Stimulated activated effector memory CD8-positive, alpha-beta T cell treated with anti-CD3 and anti-CD28 coated beads, Interleukin-12 subunit alpha, Interleukin-12 subunit beta, amount 100 ng/mL, for 72 hours (primary cell): ENCODE data around the gene RPL5.

Experiments used
- ATAC-seq: fragments of 150-1000 bp; cut with Tn5 transposase; 2 replicates; pipeline ENCODE4 v1.10.0; 2021
- DNase-seq, 2 donors: peaks; one replicate each; pipeline ENCODE4 v3.0.0; 2021 to 2022; ENCODE audit warnings: low spot score in 2 of 2
- H3K27ac Mint-ChIP-seq: one replicate; pipeline ENCODE4 v1.8.0; 2022; ENCODE audit warnings: mild to moderate bottlenecking, mixed read lengths
- H3K36me3 Mint-ChIP-seq: one replicate; pipeline ENCODE4 v1.8.0; 2022; ENCODE audit warnings: mild to moderate bottlenecking, mixed read lengths
- H3K4me1 Mint-ChIP-seq: one replicate; pipeline ENCODE4 v1.8.0; 2022; ENCODE audit warnings: mixed read lengths
- H3K4me3 Mint-ChIP-seq: one replicate; pipeline ENCODE4 v1.8.0; 2022; ENCODE audit warnings: mild to moderate bottlenecking, mixed read lengths
- H3K9me3 Mint-ChIP-seq: one replicate; pipeline ENCODE4 v1.8.0; 2022; ENCODE audit warnings: mixed read lengths

Gene RPL5

DNA sequence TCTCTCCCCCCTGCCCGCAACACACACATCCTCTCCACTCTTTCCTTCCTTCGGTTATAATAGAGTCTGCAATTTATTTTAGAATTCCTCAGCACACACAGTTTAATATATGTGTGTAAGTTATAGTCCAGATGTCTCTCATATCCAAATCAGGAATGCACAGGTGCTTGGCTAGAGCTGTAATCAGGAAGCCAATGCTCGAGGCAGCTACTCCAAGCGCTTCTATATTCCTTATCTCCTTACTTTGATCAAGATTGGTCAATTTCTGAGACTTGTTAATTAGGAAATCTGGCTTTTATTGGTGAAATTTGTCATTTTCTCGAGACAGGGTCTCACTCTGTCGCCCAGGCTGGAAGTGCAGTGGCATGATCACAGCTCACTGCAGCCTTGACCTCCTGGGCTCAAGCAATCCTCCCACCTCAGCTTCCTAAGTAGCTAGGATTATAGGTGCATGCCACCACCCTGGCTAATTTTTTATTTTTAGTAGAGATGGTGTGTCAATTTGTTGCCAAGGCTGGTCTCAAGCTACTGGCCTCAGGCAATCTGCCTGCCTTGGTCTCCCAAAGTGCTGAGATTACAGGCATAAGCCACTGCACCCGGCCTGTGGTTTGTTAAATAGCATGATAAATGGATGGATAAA lies 27.7 kb downstream of the RPL5 start:
- no peaks in the 10 kb centered on the region for H3K36me3 Mint-ChIP-seq
- H3K27ac Mint-ChIP-seq: no peak overlapping the region
- H3K9me3 Mint-ChIP-seq: no peaks in the 10 kb centered on the region
- no peak for ATAC-seq
- no peak for DNase-seq
- peak overlapping the region; percentile 34 for H3K4me3 Mint-ChIP-seq
- peaks cover 9% of the 10 kb centered on the region for H3K4me1 Mint-ChIP-seq

DNA sequence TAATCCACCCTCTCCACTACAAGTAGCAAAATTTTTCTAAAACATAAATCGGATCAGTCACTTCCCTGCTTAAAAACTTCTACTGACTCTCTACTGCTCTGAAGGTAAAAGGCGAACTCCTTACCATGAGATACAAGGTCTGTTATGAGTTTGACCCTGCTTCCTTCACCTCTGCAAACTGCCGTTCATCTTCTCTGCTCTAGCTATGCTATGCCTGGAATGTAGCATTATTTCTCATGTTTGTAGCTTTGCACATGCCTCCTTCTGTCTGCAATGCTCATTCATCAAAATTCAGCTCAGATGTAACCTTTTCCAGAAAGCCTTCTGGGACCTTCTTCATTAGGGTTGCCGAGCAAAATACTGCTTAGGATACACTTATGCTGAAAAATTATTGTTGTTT lies 30.8 kb downstream of the RPL5 start:
- DNase-seq: no peak
- ATAC-seq: no peak
- no peak overlapping the region for H3K27ac Mint-ChIP-seq
- no peaks in the 10 kb centered on the region for H3K9me3 Mint-ChIP-seq
- H3K4me3 Mint-ChIP-seq: no peak overlapping the region
- H3K4me1 Mint-ChIP-seq: peaks cover 7% of the 10 kb centered on the region
- no peaks in the 10 kb centered on the region for H3K36me3 Mint-ChIP-seq

DNA sequence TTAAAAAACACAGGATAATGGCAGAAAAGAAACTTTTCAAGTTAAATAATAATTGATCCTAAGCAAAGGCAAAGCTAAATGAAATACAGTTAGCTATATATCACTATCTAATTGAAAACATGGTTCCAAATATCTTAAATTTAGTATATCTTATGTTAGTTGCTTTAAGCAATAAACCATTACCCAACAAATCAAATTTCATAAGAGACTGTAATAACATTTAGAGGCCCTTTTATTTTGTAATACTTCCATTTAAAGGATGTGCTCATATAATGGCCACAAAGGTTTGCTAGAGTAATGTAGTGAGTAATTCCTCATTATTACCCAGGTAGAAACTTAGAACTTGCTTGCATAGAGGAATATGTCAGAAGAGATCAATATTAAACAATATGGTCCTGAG lies 32.3 kb downstream of the RPL5 start:
- Mint-ChIP-seq H3K4me1 (peaks cover 5% of the 10 kb centered on the region), H3K27ac (no peak overlapping the region), H3K36me3 (no peaks in the 10 kb centered on the region), H3K4me3 (no peak overlapping the region), H3K9me3 (no peaks in the 10 kb centered on the region)
- no peak for DNase-seq
- no peak for ATAC-seq

DNA sequence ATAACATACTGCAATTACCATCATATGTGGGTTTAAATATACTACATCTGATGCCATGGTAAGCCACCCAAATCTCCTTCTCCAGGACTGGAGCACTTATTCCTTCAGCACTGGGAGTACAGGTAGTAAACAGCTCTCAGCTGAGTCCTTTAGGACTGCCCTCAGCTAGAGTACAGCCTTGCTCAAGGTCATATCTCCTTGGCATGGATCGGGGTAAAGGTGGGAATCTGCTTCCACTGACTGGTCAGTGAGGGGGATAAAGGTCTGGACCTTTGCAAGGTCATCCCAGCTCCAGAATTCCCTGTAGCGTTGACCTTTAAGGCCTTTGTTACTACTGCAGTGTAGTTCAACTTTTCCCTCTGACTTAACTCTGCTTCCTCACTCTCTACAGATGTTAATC lies 38.8 kb downstream of the RPL5 start:
- DNase-seq (no peak), ATAC-seq (no peak)
- no peak overlapping the region for H3K27ac Mint-ChIP-seq
- H3K4me3 Mint-ChIP-seq: no peak overlapping the region
- H3K4me1 Mint-ChIP-seq: no peaks in the 10 kb centered on the region
- H3K9me3 Mint-ChIP-seq: no peaks in the 10 kb centered on the region
- H3K36me3 Mint-ChIP-seq: no peaks in the 10 kb centered on the region

DNA sequence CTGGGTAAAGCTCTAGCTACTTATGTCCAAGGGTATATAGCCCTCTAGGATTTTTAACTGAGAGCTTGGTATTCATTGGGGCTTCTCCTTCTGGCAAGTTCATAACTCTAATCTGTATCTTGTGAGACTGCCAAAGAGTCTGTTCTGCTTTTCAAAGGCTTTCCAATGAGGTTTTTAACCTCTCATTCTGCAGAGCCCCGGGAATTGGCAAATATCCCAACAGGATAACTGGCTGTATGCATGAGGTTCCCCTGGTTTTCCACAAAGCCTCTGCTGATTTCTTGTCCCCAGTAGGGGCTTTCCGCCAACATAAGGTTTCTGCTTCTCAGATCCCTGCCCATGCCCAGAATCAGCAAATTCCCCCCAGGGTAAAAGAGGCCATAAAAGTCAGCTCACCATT lies 40.9 kb downstream of the RPL5 start:
- ATAC-seq: no peak
- Mint-ChIP-seq H3K4me3 (no peak overlapping the region), H3K4me1 (peaks cover 7% of the 10 kb centered on the region), H3K9me3 (no peaks in the 10 kb centered on the region), H3K36me3 (no peaks in the 10 kb centered on the region), H3K27ac (no peak overlapping the region)
- DNase-seq: no peak

DNA sequence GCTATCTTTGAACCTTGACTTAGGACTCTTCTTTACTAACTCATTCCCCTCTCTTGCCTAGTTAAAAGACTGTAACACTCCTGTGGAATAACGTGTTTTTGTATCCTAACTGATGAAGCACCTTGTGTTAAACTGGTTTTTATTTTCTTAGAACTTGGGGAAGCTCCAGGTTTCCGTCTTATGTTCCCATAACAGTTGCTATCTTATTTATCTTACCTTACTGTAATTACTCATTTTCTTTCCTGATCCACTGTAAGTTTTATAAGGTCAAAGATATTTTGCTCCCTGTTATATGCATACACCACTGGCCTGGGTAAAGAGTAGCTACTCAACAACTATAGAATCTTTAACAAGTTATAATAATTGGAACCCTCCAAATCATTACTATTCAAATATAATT lies 43.1 kb downstream of the RPL5 start:
- no peak overlapping the region for H3K27ac Mint-ChIP-seq
- no peaks in the 10 kb centered on the region for H3K9me3 Mint-ChIP-seq
- H3K4me3 Mint-ChIP-seq: no peak overlapping the region
- ATAC-seq (no peak), DNase-seq (no peak)
- H3K4me1 Mint-ChIP-seq: peaks cover 12% of the 10 kb centered on the region
- H3K36me3 Mint-ChIP-seq: no peaks in the 10 kb centered on the region

DNA sequence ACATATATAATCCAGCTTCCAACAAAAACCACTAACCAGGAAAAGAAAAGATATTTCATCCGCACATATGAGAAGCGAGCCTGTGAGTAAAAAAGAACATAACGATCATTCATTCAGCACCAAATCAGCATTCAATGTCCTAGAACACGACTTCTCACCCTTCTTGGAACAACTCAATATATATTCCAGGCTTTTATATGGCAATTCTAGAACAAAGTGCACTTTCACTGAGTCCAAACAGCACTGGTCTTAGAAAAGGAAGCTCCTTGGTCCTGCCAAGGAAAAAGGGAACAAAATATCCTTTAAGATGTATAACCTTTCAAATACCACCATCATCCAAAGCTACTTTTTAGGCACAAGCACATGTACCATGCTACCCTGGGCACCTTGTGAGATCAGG lies 44.5 kb downstream of the RPL5 start:
- Mint-ChIP-seq H3K36me3 (no peaks in the 10 kb centered on the region), H3K27ac (no peak overlapping the region), H3K4me3 (no peak overlapping the region), H3K9me3 (no peaks in the 10 kb centered on the region), H3K4me1 (peaks cover 12% of the 10 kb centered on the region)
- DNase-seq: no peak
- ATAC-seq: no peak

DNA sequence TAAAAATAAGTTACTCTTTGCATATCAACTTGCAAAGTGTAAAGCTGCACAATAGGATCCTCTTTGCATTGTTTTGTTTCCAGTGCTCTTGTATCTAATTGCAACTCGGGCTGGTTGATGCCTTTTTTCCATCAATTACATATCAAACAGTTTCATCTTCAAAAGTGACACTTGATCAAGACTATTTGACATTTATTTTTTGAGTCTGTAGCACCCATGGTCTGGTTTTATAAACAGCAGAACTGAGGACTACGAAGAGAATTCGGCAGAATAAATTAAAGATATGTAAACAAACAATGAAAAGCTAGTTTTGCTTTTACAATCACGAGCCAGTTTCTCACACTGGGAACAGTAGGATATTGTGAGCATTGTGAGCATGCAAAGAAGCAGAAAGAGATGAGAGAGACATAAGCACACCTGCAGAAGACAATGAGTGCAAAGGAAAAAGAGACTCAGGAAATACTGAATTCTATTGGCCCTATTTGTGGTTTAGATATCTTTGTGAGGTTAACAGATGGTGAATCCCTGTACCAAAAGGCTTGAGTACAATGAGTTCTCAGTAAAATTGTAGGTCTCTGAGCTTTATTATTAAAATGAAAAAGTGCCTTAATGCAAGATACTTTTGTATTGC lies 45.4 kb downstream of the RPL5 start:
- DNase-seq: no peak
- no peaks in the 10 kb centered on the region for H3K9me3 Mint-ChIP-seq
- no peak for ATAC-seq
- peak overlapping the region; percentile 33 for H3K4me3 Mint-ChIP-seq
- H3K36me3 Mint-ChIP-seq: no peaks in the 10 kb centered on the region
- peaks cover 13% of the 10 kb centered on the region for H3K4me1 Mint-ChIP-seq
- peak overlapping the region; percentile 64 for H3K27ac Mint-ChIP-seq

DNA sequence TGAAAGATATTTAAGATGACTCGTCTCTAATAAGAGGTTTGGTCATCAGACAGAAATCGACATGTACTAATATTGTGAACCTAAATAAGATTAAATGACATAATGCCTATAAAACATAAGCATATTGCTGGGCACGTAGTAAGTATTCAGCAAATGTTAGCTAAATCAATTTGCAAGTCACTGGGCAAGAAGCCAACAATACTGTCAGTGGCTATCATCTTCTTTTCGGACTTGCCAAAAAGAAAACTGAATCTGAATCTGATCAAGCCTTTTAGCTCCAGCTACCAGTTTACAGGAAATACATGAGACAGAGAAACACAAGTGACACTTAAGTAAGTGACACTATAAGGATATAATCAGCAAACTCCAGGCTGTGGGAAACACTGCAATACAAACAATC lies 46.0 kb downstream of the RPL5 start:
- ATAC-seq (no peak), DNase-seq (no peak)
- Mint-ChIP-seq H3K4me1 (peaks cover 19% of the 10 kb centered on the region), H3K4me3 (peak overlapping the region; percentile 33), H3K36me3 (no peaks in the 10 kb centered on the region), H3K9me3 (no peaks in the 10 kb centered on the region), H3K27ac (peak overlapping the region; percentile 64)

DNA sequence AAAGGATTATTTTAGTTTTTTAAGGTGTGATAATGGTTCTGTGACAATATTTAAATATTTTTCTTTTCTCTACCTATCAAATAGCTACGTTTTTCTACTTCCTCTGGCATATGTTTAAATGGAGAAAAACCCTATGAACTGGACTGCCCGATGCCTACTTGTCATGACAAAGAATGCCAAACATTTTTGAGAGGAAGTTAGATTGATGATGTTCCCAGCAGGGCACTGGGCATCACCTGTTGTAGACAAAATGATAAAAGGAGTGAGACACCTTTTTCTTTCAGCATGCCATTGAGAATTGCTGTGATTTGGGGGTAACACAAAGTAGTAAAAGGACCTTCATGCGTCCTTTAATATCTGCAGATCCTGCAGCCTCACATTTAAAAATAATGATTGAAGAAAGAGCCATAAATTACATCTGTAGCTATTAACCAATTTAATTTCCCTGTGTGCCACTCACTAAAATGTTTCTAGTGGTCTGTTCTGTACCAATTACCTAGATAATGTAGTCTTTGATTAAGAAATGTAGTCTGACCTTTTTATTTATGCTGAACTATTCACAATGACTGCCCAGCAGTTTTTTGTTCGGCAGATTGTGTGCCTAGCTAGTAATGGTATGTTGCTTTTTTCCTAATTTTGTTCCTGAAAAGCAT lies 47.6 kb downstream of the RPL5 start:
- no peak overlapping the region for H3K27ac Mint-ChIP-seq
- no peaks in the 10 kb centered on the region for H3K36me3 Mint-ChIP-seq
- H3K9me3 Mint-ChIP-seq: no peaks in the 10 kb centered on the region
- H3K4me1 Mint-ChIP-seq: peaks cover 31% of the 10 kb centered on the region
- DNase-seq (no peak), ATAC-seq (no peak)
- H3K4me3 Mint-ChIP-seq: no peak overlapping the region

DNA sequence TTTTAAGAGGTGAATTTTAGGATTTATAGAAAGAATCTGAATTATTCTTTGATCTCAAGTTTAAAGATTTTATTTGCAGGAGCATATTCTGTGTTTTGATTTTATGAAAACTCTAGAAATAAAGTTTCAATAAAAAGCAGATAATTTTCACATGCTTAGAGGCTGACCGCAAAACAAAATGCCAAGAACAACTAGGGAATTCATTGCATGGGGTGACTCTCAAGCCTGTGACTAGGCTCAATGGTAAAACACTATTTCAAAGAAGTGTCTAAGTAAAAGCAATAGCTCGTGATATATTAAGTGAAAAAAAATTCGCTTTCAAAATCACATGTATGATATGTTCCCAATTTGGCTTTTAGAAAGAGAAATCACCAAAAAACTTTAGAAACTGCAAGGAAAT lies 49.6 kb downstream of the RPL5 start:
- H3K4me3 Mint-ChIP-seq: no peak overlapping the region
- no peaks in the 10 kb centered on the region for H3K36me3 Mint-ChIP-seq
- no peaks in the 10 kb centered on the region for H3K9me3 Mint-ChIP-seq
- DNase-seq (no peak), ATAC-seq (no peak)
- H3K4me1 Mint-ChIP-seq: peaks cover 31% of the 10 kb centered on the region
- no peak overlapping the region for H3K27ac Mint-ChIP-seq

DNA sequence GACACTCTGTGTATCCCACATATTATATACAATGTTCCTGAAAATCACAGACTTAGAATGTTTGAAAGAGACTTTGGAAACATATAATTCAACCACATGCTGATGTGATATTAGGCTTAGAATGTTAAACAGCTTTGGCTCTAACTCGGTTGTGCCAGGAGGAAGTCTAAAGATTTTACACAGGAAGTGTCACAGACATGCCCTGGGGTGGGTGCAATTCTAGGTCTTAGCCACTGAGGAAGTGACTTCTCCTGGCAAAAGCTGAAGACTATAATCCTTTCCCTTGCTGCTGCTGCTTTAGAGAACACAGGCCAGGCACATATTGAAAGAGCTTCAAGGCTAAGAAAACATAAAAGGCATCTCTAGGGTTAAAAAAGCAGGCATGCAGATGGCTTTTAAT lies 51.0 kb downstream of the RPL5 start:
- Mint-ChIP-seq H3K9me3 (no peaks in the 10 kb centered on the region), H3K4me1 (peaks cover 24% of the 10 kb centered on the region), H3K27ac (peak overlapping the region; percentile 67), H3K36me3 (no peaks in the 10 kb centered on the region), H3K4me3 (no peak overlapping the region)
- peak; percentile 82 for ATAC-seq
- DNase-seq: peak in 1 of 2 donors; percentile 6

DNA sequence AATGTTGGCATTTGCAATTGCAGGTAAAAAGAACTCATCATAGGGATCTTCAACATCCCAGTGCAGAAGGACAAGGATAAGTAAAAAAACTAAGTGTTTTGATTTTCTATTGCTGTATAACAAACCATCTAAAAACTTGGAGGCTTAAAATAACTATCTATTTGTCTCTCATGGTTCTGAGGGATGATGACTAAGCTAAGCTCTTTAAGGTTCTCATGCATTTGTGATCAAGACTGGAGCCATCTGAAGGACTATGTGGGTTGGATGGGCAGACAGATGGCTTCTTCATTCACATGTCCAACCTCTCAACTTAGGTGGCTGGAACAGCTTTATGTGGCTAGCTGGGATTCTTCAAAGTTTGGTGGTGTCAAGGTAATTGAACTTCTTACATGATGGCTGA lies 51.5 kb downstream of the RPL5 start:
- no peaks in the 10 kb centered on the region for H3K9me3 Mint-ChIP-seq
- no peak overlapping the region for H3K4me3 Mint-ChIP-seq
- peak overlapping the region; percentile 67 for H3K27ac Mint-ChIP-seq
- DNase-seq (no peak), ATAC-seq (no peak)
- peaks cover 19% of the 10 kb centered on the region for H3K4me1 Mint-ChIP-seq
- no peaks in the 10 kb centered on the region for H3K36me3 Mint-ChIP-seq

DNA sequence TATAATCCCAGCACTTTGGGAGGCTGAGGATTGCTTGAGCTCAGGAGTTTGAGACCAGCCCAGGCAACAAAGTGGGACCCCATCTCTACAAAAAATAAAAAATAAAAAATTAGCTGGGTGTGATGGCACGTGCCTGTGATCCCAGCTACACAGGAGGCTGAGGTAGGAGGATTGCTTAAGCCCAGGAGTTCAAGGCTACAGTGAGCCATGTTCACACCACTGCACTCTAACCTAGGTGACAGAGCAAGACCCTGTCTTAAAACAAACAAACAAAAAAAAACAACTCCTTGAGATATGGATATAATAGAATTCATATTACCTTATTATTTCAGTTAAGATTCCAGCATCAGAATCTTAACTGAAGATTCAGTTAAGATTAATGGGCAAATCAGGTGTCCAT lies 52.4 kb downstream of the RPL5 start:
- no peaks in the 10 kb centered on the region for H3K36me3 Mint-ChIP-seq
- H3K9me3 Mint-ChIP-seq: no peaks in the 10 kb centered on the region
- no peak overlapping the region for H3K4me3 Mint-ChIP-seq
- DNase-seq: no peak
- peaks cover 19% of the 10 kb centered on the region for H3K4me1 Mint-ChIP-seq
- ATAC-seq: no peak
- peak overlapping the region; percentile 67 for H3K27ac Mint-ChIP-seq

DNA sequence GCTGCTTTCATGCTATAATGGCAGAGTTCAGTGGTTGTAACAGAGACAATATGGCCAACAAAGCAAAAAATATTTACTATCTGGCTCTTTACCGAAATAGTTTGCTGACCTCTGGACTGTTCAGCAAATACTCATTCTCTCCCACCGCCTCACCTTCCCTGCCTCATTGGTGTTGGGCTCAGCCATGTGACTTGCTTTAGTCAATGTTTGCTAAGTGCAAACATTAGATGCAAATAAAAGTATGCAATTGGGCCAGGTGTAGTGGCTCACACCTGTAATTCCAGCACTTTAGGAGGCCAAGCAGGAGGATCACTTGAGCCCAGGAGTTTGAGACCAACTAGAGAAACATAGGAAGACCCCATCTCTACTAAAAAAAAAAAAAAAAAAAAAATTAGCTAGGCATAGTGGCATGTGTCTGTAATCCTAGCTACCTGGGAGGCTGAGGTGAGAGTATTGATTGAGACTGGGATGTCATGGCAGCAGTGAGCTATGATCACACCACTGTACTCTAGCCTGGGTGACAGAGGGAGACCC lies 55.1 kb downstream of the RPL5 start:
- no peaks in the 10 kb centered on the region for H3K36me3 Mint-ChIP-seq
- H3K27ac Mint-ChIP-seq: no peak overlapping the region
- ATAC-seq (no peak), DNase-seq (no peak)
- H3K4me3 Mint-ChIP-seq: no peak overlapping the region
- no peaks in the 10 kb centered on the region for H3K9me3 Mint-ChIP-seq
- peaks cover 19% of the 10 kb centered on the region for H3K4me1 Mint-ChIP-seq

DNA sequence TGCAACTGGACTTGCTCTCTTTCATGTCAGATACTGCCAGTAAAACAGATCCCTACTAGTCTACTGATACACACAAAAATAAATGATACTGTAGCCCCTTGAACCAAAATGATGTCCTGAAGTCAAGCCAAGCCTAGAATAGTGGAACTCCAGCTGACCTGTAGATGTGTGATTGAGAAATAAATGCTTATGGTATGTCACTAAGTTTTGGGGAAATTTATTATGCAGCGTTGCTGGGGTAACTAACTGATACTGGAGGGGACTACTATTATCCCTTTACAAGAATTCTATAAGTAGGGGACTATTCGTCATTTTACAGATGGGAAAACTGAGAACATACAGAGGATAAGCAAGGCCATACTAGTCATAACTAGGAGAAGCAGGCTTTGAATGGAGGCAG lies 55.6 kb downstream of the RPL5 start:
- no peaks in the 10 kb centered on the region for H3K36me3 Mint-ChIP-seq
- no peak overlapping the region for H3K4me3 Mint-ChIP-seq
- no peak for ATAC-seq
- DNase-seq: no peak
- no peaks in the 10 kb centered on the region for H3K9me3 Mint-ChIP-seq
- H3K27ac Mint-ChIP-seq: no peak overlapping the region
- H3K4me1 Mint-ChIP-seq: peaks cover 15% of the 10 kb centered on the region
